ENCODE measurements around the gene TXNDC11. TPM values are rescaled to one million over a fixed set of nuclear protein-coding genes. Genes with fewer than 3 reads are reported as not detected.

Gene TXNDC11
- total and polyA plus RNA-seq, 10 of the 15 experiments (the other 5 are each of a cell fraction or from before 2014, with no cell fraction given), result 1.7 to 86.7 (median 54.4) TPM

DNA sequence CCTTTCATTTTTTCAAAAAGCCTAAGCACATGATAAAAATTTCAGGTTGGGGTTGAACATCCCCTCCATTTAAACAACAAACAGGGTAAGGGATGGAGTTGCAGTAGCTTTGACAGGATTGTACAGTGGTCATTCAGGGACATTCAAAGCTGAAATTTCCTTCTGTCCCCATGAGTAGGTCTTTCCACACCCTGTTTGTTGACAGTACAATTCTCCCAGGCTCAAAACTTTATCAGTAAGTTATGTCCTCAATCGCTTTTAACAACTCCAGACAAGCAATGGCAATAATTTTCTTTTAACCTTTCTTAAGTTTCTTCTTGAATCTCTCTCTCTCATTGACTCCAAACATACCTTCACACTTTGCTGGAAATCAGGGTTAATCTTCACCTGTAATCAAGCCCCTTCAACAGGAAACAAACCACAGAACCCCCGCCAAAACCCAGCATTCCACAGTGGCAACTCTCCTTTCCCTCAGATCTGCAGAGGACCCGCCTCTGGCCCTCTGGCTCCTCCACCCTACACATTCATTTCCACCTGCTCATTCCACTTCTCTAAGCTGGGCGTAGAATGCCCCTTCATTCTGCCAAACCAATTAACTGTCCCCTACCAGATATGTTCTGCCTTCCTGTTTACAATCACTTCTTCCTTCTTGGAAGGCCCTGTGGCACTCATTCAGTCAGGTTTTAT is 20.7 kb downstream of the TXNDC11 start:
- Histone ChIP-seq H3K27me3 (replicated peaks in 1 of 2; ENCODE audit: control insufficient read depth in 2 of 2, insufficient read depth in 2 of 2, low read length in 1 of 2) (no peaks in the 10 kb centered on the region), H3K79me2 (ENCODE audit: control insufficient read depth, insufficient read depth, low read length) (peaks cover 6% of the 10 kb centered on the region), H3K9me3 (replicated peaks; ENCODE audit: control insufficient read depth, insufficient read depth, low read length) (no peaks in the 10 kb centered on the region), H3K9ac (ENCODE audit: control insufficient read depth, insufficient read depth, low read length) (no peak overlapping the region), H4K20me1 (ENCODE audit: control insufficient read depth, insufficient read depth) (no peaks in the 10 kb centered on the region; the same call in 1 of the 2 replicates), H3K4me3 (no peak overlapping the region), H3K36me3 (ENCODE audit: control insufficient read depth in 2 of 2, insufficient read depth in 2 of 2, low read length in 1 of 2) (peaks cover 14 to 36% of the 10 kb centered on the region in 2 experiments), H2AFZ (ENCODE audit: control insufficient read depth, low read depth, low read length) (no peak overlapping the region), H3K27ac (ENCODE audit: control insufficient read depth, insufficient read depth) (no peak overlapping the region), H3K4me2 (ENCODE audit: control insufficient read depth, insufficient read depth) (no peak overlapping the region), H3K4me1 (ENCODE audit: control insufficient read depth, insufficient read depth, low read length) (peaks cover 3% of the 10 kb centered on the region; the same call in 1 of the 2 replicates)
- TF ChIP-seq ZNF217 (IDR thresholded peaks at IDR 0.05), result no peak
- CTCF ChIA-PET, result interaction anchor here (0.6 to 1.0 kb wide), 3 partner anchors 8 to 155 kb away, joined by 3 read pairs; partner anchors contain the start of gene ZC3H7A
- RAD21 ChIA-PET (ENCODE audit: unreplicated experiment), result interaction anchor here (1.5 kb wide), 1 partner anchor 190 kb away, joined by 3 read pairs; no protein-coding TSS in a partner anchor
- POLR2A ChIA-PET, result no interaction called here
- intact Hi-C loops (cut with micrococcal nuclease; ENCODE audit: unreplicated experiment), result no loop called here
- FAIRE-seq (no peak), DNase-seq (ENCODE audit: low read depth, low spot score) (no peak), ATAC-seq (no peak)
- BruUV-seq (replicated peaks), result TSS peak; percentile 22
- 100% methylated on average over 4 of the region's 4 CpGs for WGBS (ENCODE audit: insufficient coverage, insufficient replicate concordance, low lambda C conversion rate, missing lambda C conversion rate)
- SMC1A ChIA-PET (ENCODE audit: uncharacterized antibody, unreplicated experiment), result no interaction called here
- in situ Hi-C loops (cut with MboI), result no loop called here

DNA sequence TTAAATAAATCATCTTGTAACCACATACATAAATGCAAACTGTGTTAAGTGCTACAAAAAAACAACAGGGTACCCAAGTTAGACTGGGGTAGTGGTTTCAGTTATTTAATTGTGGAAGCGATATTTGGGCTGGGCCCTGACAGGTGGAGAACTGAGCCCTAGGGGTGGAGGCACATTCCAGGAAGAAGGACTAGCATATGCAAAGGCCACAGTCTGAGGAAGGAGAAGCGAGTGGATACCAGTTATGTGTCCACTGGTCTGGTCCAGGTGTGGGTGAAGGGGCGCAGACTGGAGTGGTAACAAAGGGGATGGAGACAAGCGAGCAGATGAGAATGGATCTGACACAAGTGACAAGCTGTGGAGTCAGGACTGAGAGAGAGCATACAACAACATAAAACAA is 22.9 kb downstream of the TXNDC11 start:
- Histone ChIP-seq H3K4me2 (ENCODE audit: control insufficient read depth, insufficient read depth) (no peak overlapping the region), H2AFZ (ENCODE audit: control insufficient read depth, low read depth, low read length) (no peak overlapping the region), H3K36me3 (ENCODE audit: control insufficient read depth in 2 of 2, insufficient read depth in 2 of 2, low read length in 1 of 2) (peaks cover 16 to 35% of the 10 kb centered on the region in 2 experiments), H3K4me1 (ENCODE audit: control insufficient read depth, insufficient read depth, low read length) (peaks cover 16% of the 10 kb centered on the region), H4K20me1 (ENCODE audit: control insufficient read depth, insufficient read depth) (no peaks in the 10 kb centered on the region), H3K27me3 (replicated peaks in 1 of 2; ENCODE audit: control insufficient read depth in 2 of 2, insufficient read depth in 2 of 2, low read length in 1 of 2) (no peaks in the 10 kb centered on the region), H3K9me3 (replicated peaks; ENCODE audit: control insufficient read depth, insufficient read depth, low read length) (no peaks in the 10 kb centered on the region), H3K9ac (ENCODE audit: control insufficient read depth, insufficient read depth, low read length) (no peak overlapping the region), H3K27ac (ENCODE audit: control insufficient read depth, insufficient read depth) (no peak overlapping the region), H3K4me3 (no peak overlapping the region), H3K79me2 (ENCODE audit: control insufficient read depth, insufficient read depth, low read length) (no peaks in the 10 kb centered on the region; the same call in none of the 2 replicates)
- no peak for DNase-seq (ENCODE audit: low read depth, low spot score)
- CTCF ChIA-PET, result interaction anchor here (0.9 to 2.1 kb wide), 5 partner anchors 12 to 312 kb away, joined by 3 to 5 read pairs (median 5); no protein-coding TSS in a partner anchor
- RAD21 ChIA-PET (ENCODE audit: unreplicated experiment), result interaction anchor here (2.2 kb wide), 1 partner anchor 188 kb away, joined by 8 read pairs; no protein-coding TSS in a partner anchor
- no TSS peak for BruUV-seq (replicated peaks)
- 97% methylated on average over 4 of the region's 4 CpGs for WGBS (ENCODE audit: insufficient coverage, insufficient replicate concordance, low lambda C conversion rate, missing lambda C conversion rate)
- SMC1A ChIA-PET (ENCODE audit: uncharacterized antibody, unreplicated experiment), result interaction anchor here (0.7 to 6.7 kb wide), 7 partner anchors 17 to 188 kb away, joined by 3 to 41 read pairs (median 6); no protein-coding TSS in a partner anchor
- ATAC-seq, result no peak
- TF ChIP-seq EP300 (IDR thresholded peaks at IDR 0.05; ENCODE audit: borderline replicate concordance in 1 of 2, control insufficient read depth in 1 of 2, low read depth in 2 of 2, low read length in 2 of 2), result no peak
- TF ChIP-seq NR2C1 (IDR thresholded peaks at IDR 0.05), result no peak
- in situ Hi-C loops (cut with MboI), result no loop called here
- intact Hi-C loops (cut with micrococcal nuclease; ENCODE audit: unreplicated experiment), result loop anchor here (5.0 kb wide), 1 partner anchor 312 kb away; no protein-coding TSS in a partner anchor
- no peak for FAIRE-seq
- POLR2A ChIA-PET, result interaction anchor here (1.3 to 2.2 kb wide), 2 partner anchors 17 to 79 kb away, joined by 4 to 8 read pairs; no protein-coding TSS in a partner anchor
